T-helper 1 cell treated with Interleukin-12 subunit alpha and Interleukin-12 subunit beta and Interleukin-4 antibody, amounts not matched to agents 30 μg/mL and 1 μg/mL, for 36 hours (primary cell): ENCODE measurements around the gene PSMC3.

Source experiments
- H3K27ac Mint-ChIP-seq: one replicate; pipeline ENCODE4 v1.8.0; 2021; ENCODE audit warnings: mild to moderate bottlenecking, mixed read lengths
- H3K27me3 Mint-ChIP-seq: one replicate; pipeline ENCODE4 v1.8.0; 2021; ENCODE audit warnings: low read depth, mixed read lengths
- H3K36me3 Mint-ChIP-seq: one replicate; pipeline ENCODE4 v1.8.0; 2021; ENCODE audit warnings: low read depth, mixed read lengths
- H3K4me1 Mint-ChIP-seq: one replicate; pipeline ENCODE4 v1.8.0; 2021; ENCODE audit warnings: low read depth, mixed read lengths
- H3K4me3 Mint-ChIP-seq: one replicate; pipeline ENCODE4 v1.8.0; 2021; ENCODE audit warnings: mild to moderate bottlenecking, moderate library complexity, mixed read lengths
- H3K9me3 Mint-ChIP-seq: one replicate; pipeline ENCODE4 v1.8.0; 2021; ENCODE audit warnings: mixed read lengths

The PSMC3 gene

DNA sequence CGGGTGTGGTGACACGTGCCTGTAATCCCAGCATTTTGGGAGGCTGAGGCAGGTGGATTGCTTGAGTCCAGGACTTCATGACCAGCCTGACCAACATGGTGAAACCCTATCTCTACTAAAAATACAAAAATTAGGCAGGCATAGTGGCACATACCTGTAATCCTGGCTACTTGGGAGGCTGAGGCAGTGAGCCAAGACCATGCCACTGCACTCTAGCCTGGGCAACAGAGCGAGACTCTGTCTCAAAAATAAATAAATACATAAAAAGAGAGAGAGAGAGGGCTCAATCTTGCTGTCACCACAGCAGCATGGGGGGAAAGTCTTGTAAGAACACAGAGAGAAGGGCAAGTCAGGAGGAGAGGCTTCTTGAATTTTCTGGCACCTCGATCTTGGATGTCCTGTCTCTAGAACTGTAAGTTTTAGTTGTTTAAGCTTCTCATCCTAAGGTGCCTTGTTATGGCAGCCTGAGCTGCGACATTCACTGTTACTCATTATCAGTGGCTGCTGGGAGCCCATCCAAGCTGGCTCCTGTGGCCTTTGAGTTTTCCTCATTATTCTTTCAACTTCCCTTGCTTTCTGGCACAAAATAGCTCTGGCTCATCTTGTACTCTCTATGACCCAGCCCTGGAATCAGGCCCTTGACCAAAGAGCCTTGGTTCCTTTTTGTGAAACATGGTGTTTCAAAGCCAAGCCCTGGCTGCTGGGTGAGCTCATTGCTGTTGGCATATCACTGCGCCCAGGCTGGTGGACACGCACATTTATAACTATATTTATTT, 8.0 kb upstream of the PSMC3 start:
- Mint-ChIP-seq H3K27ac (no peak overlapping the region), H3K27me3 (no peaks in the 10 kb centered on the region), H3K36me3 (no peaks in the 10 kb centered on the region), H3K4me3 (no peak overlapping the region), H3K4me1 (no peaks in the 10 kb centered on the region), H3K9me3 (no peaks in the 10 kb centered on the region)

DNA sequence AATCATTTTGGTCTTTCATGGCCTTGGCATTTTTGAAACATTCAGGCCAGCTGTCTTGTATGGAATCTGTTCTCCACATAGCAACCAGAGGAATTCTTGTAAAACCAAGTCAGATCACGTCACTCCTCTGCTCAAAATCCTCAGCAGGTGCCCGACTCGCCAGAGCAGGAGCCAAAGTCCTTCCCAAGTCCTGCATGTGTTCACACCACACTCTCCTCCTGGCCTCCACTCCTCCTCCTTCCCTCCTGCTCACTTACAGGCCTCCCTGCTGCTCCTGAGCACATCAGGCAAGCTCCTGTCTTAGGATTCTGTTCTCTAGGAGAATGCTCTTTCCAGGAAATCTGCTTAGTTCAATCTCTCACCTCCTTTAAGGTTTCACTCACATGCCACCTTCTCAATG, 6.9 kb upstream of the PSMC3 start:
- H3K4me1 Mint-ChIP-seq: no peaks in the 10 kb centered on the region
- H3K27ac Mint-ChIP-seq: no peak overlapping the region
- H3K27me3 Mint-ChIP-seq: no peaks in the 10 kb centered on the region
- no peak overlapping the region for H3K4me3 Mint-ChIP-seq
- no peaks in the 10 kb centered on the region for H3K36me3 Mint-ChIP-seq
- H3K9me3 Mint-ChIP-seq: no peaks in the 10 kb centered on the region

DNA sequence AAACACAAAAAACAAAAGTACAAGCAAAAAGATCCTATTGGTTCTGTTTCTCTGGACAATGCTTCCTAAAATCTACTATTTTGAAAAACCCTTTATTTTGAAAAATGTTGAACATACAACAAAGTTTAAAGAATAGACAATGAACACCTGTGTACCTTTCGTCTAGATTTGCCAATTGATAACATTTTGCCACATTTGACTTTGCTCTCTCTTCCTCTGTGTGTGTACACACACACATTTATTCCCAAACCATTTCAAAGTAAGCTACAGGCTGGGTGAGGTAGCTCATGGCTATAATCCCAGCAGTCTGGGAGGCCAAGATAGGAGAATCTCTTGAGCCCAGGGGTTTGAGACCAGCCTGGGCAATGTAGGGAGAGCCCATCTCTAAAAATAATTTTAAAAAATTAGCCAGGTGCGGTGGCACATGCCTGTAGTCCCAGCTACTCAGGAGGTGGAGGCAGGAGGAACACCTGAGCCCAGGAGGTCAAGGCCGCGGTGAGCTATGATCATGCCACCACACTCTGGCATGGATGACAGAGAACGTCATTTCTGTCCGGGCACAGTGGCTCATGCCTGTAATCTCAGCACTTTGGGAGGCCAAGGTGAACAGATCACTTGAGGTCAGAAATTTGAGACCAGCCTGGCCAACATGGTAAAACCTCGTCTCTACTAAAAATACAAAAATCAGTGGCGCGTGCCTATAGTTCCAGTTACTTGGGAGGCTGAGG, 5.3 kb upstream of the PSMC3 start:
- H3K27me3 Mint-ChIP-seq: no peaks in the 10 kb centered on the region
- H3K9me3 Mint-ChIP-seq: no peaks in the 10 kb centered on the region

DNA sequence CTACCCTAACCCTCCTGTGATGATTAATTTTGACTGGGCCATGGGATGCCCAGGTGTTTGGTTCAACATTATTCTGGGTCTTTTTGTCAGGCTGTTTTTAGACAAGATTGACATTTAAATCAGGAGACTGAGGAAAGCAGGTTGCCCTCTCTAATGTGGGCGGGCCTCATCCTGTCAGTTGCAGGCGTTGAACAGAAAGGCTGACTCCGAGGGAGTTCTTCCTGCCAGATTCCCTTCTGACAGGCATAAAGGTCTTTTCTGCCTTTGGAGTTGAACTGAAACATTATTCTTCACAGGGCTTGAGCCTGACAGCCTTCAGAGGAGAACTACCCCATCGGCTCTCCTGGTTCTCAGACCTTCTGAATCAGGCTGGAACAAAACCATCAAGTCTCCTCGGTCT, 4.3 kb upstream of the PSMC3 start:
- no peaks in the 10 kb centered on the region for H3K9me3 Mint-ChIP-seq
- H3K27ac Mint-ChIP-seq: no peak overlapping the region
- H3K36me3 Mint-ChIP-seq: peaks cover 2% of the 10 kb centered on the region
- H3K4me1 Mint-ChIP-seq: peaks cover 8% of the 10 kb centered on the region
- no peaks in the 10 kb centered on the region for H3K27me3 Mint-ChIP-seq
- no peak overlapping the region for H3K4me3 Mint-ChIP-seq

More for the DNA sequence above, 5.3 kb upstream of the PSMC3 start:
- H3K4me1 Mint-ChIP-seq: peaks cover 5% of the 10 kb centered on the region
- no peak overlapping the region for H3K4me3 Mint-ChIP-seq
- no peaks in the 10 kb centered on the region for H3K36me3 Mint-ChIP-seq
- no peak overlapping the region for H3K27ac Mint-ChIP-seq

DNA sequence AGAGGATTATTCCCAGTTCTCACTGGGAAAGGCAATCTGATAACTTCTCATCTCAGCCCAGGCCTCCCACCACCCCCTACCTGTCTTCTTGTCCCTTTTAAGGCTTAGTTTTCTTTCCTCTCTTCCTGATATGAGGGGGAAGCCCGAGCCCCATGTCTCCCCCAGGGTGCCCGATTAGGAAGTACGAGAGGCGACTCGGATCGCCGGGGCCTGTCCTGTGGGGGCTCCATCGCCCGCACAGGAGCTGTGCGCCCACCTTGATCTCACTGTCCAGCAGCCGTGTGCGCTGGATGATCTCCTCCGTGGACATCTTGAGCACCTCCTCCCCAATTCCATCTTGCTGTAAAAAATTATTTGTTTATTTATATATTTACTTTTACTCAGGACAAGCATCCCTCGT, 628 bp downstream of the PSMC3 start:
- Mint-ChIP-seq H3K4me1 (peaks cover 22% of the 10 kb centered on the region), H3K9me3 (no peaks in the 10 kb centered on the region), H3K4me3 (peak overlapping the region; percentile 97), H3K36me3 (peaks cover 25% of the 10 kb centered on the region), H3K27me3 (no peaks in the 10 kb centered on the region), H3K27ac (peak overlapping the region; percentile 97)

DNA sequence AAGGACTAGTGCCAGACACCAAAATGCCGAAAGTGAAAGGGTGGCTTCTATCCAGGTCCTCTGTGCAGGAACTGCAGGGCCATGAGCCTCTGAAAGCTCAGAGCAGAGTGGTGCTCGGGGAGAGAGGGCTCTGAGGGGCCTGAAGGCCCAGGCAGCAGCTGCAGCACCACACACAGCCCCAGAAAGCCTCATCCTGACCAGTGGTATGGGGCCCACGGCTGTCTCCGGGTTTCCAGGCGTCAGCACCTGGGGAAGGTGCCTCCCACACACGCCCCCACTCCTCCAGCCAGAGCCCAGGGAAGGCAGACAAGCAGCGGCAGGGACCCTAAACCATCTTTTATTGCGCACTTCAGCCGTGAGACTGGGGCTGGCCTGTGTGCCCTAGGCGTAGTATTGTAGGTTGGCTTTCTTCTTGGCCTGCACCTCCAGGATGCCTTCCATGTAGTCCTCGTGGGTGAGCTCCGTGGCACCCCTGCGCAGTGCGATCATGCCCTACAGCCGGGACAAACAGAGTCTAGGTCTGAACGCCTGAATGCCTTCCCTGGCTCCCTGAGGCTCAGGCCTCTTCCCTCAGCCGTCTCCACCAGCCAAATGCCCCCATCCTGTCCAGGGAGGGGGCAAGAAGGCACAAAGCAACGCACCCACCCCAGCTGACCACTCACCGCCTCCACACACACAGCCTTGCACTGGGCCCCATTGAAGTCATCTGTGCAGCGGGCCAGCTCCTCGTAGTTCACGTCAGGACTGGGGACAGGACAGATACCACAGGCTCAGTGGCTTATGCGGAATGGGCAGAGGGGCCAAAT, 7.6 kb downstream of the PSMC3 start:
- Mint-ChIP-seq H3K4me3 (no peak overlapping the region), H3K36me3 (peaks cover 41% of the 10 kb centered on the region), H3K27me3 (no peaks in the 10 kb centered on the region), H3K9me3 (no peaks in the 10 kb centered on the region), H3K4me1 (peaks cover 3% of the 10 kb centered on the region), H3K27ac (no peak overlapping the region)

DNA sequence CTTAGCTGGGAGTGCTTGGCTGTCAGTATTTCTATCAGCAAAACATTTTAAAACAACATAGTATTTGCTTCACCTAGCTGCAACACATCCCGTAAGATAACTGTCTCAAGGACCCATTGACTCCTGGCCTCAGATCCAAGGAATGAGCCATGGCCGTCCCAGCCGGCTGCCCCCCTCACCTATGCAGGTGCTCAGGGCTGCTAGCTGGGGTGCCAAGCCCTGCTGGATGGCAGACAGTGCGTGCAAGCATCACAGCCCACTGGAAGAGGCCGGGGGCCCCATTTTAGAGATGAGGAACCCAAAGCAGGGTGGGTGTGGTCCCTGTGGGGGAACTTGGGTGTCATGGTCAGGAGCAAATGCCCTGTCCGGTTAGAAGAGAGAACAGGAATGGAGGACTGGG, 8.5 kb downstream of the PSMC3 start:
- peaks cover 3% of the 10 kb centered on the region for H3K4me1 Mint-ChIP-seq
- peaks cover 37% of the 10 kb centered on the region for H3K36me3 Mint-ChIP-seq

DNA sequence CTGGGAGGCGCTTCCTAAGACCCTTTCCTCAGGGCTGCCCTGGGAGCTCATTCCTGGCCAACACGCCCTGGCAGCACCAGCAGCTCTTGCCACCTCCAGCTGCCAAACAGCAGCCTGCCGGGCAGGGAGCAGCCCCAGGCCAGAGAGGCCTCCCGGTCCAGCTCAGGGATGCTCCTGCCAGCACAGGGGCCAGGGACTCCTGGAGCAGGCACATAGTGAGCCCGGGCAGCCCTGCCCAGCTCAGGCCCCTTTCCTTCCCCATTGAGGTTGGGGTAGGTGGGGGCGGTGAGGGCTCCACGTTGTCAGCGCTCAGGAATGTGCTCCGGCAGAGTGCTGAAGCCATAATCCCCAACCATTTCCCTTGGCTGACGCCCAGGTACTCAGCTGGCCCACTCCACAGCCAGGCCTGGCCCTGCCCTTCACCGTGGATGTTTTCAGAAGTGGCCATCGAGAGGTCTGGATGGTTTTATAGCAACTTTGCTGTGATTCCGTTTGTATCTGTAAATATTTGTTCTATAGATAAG, 10.2 kb downstream of the PSMC3 start:
- H3K4me3 Mint-ChIP-seq: no peak overlapping the region
- no peaks in the 10 kb centered on the region for H3K9me3 Mint-ChIP-seq
- peaks cover 30% of the 10 kb centered on the region for H3K36me3 Mint-ChIP-seq
- H3K4me1 Mint-ChIP-seq: peaks cover 3% of the 10 kb centered on the region
- no peaks in the 10 kb centered on the region for H3K27me3 Mint-ChIP-seq
- H3K27ac Mint-ChIP-seq: no peak overlapping the region

More for the DNA sequence above, 8.5 kb downstream of the PSMC3 start:
- Mint-ChIP-seq H3K27me3 (no peaks in the 10 kb centered on the region), H3K9me3 (no peaks in the 10 kb centered on the region), H3K27ac (no peak overlapping the region), H3K4me3 (no peak overlapping the region)

DNA sequence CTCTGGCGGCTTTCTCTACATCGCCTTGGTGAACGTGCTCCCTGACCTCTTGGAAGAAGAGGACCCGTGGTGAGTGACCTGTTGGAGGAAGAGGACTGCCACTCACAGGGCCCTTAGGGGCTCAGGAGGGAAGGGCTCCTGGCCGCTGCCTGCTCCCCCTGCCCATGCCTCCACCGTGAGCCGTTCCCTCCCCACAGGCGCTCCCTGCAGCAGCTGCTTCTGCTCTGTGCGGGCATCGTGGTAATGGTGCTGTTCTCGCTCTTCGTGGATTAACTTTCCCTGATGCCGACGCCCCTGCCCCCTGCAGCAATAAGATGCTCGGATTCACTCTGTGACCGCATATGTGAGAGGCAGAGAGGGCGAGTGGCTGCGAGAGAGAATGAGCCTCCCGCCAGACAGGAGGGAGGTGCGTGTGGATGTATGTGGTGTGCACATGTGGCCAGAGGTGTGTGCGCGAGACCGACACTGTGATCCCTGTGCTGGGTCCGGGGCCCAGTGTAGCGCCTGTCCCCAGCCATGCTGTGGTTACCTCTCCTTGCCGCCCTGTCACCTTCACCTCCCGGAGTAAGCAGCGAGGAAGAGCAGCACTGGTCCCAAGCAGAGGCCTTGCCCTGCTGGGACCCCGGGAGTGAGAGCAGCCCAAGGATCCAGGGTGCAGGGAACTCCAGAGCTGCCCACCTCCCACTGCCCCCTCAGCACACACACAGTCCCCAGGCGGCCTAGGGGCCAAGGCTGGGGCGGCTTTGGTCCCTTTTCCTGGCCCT, 11.0 kb downstream of the PSMC3 start:
- H3K9me3 Mint-ChIP-seq: no peaks in the 10 kb centered on the region
- H3K27ac Mint-ChIP-seq: no peak overlapping the region
- no peak overlapping the region for H3K4me3 Mint-ChIP-seq
- H3K4me1 Mint-ChIP-seq: peaks cover 3% of the 10 kb centered on the region
- H3K27me3 Mint-ChIP-seq: no peaks in the 10 kb centered on the region
- peaks cover 30% of the 10 kb centered on the region for H3K36me3 Mint-ChIP-seq

DNA sequence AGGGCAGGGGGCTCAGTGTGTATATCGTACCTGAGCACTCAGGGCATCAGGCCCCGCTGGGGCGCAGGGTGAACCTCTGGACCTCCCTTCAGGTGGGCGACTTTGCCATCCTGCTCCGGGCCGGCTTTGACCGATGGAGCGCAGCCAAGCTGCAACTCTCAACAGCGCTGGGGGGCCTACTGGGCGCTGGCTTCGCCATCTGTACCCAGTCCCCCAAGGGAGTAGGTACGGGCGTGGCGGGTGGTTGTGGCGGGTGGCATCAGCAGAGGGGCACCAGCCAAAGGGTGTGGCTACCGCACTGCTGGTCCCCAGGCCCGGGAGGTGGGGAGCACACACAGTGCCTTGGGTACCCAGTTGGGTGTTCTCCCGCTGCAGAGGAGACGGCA, 11.6 kb downstream of the PSMC3 start:
- H3K36me3 Mint-ChIP-seq: peaks cover 24% of the 10 kb centered on the region
- no peaks in the 10 kb centered on the region for H3K9me3 Mint-ChIP-seq
- H3K27ac Mint-ChIP-seq: no peak overlapping the region
- peaks cover 3% of the 10 kb centered on the region for H3K4me1 Mint-ChIP-seq
- H3K4me3 Mint-ChIP-seq: no peak overlapping the region
- no peaks in the 10 kb centered on the region for H3K27me3 Mint-ChIP-seq

DNA sequence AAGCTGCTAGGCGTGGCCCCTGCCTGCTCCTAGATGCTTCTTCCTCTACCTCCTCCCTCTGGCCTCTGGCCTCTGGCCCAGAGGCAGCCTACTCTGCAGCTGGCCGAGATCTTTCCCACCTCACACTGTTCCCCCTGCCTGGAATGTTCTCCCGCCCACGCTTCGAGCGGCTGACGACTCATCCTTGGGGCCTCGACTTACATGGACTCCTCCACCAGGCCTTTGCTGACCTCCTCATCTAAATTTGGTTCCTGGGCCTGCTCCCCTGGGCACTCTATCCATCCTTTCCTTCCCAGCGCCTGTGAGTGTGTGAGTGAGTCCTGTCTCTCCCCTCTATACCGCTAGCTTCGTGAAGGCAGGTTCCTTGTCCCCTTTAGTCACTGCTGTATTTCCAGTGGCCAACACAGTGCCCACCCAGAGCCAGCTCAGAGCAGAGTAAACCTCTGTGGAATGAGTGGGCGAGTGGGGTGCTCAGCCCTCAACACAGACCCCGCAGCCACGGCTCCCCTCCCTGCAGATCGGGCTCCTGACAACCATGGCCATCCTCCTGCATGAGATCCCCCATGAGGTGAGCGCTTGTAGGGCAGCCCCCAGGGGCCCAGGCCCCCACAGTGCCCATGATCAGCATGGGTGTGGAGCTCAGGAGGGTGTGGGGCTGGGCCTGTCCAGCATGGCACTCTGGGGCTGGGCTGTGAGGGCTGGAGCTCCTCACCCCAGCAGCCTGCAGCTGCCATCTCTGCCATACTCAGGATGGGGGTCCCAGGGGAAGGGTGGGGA, 12.1 kb downstream of the PSMC3 start:
- Mint-ChIP-seq H3K9me3 (no peaks in the 10 kb centered on the region), H3K27ac (no peak overlapping the region), H3K4me3 (no peak overlapping the region), H3K27me3 (no peaks in the 10 kb centered on the region), H3K36me3 (peaks cover 22% of the 10 kb centered on the region), H3K4me1 (peaks cover 7% of the 10 kb centered on the region)

DNA sequence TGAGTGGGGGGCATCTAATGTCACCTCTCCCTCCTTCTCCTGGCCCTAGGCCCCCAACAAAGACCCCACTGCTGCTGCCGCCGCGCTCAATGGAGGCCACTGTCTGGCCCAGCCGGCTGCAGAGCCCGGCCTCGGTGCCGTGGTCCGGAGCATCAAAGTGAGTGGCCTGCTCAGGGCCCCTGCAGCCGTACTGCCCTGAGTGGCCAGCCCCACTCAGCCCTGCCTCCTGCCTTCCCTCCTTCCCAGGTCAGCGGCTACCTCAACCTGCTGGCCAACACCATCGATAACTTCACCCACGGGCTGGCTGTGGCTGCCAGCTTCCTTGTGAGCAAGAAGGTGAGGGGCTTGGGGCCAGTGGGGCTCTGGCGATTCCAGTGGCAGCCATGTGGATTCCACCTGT, 12.9 kb downstream of the PSMC3 start:
- peaks cover 22% of the 10 kb centered on the region for H3K36me3 Mint-ChIP-seq
- H3K27ac Mint-ChIP-seq: no peak overlapping the region
- no peaks in the 10 kb centered on the region for H3K9me3 Mint-ChIP-seq
- H3K27me3 Mint-ChIP-seq: no peaks in the 10 kb centered on the region
- H3K4me3 Mint-ChIP-seq: no peak overlapping the region
- H3K4me1 Mint-ChIP-seq: peaks cover 11% of the 10 kb centered on the region

DNA sequence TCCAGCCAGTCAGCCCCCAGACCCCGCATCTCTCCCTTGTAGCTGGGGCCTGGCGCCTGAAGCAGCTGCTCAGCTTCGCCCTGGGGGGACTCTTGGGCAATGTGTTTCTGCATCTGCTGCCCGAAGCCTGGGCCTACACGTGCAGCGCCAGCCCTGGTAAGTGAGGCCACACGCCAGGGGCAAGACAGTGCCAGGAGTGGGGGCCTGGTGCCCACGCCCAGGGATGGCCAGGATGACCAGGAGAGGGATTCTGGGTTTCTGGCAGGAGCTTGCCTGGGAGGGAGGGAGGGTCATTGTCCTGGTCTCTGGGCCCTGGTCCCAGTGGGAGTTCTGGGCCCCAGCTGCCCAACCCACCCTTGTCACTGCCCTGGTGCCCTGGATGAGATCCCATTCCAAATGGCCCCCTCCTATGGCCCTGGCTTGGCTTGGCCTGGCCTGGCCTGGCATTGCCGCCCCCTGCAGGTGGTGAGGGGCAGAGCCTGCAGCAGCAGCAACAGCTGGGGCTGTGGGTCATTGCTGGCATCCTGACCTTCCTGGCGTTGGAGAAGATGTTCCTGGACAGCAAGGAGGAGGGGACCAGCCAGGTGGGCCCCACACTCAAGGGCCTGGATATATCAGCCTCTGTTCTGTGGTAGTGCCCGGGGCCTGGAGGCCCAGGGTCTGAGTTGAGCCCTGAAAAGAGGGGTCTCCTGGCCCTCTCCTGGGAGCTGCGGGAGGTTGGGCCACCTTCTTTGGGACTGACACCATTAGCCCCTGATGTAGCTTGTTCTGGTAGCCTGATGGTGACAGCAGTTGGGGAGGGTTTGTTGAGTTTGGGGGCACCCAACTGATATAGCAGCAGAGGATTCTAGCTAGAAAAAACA, 14.1 kb downstream of the PSMC3 start:
- Mint-ChIP-seq H3K4me1 (peaks cover 18% of the 10 kb centered on the region), H3K27ac (no peak overlapping the region), H3K36me3 (peaks cover 16% of the 10 kb centered on the region), H3K27me3 (no peaks in the 10 kb centered on the region), H3K4me3 (no peak overlapping the region), H3K9me3 (no peaks in the 10 kb centered on the region)
